Measurements from ENCODE around the gene CDH24.

GRCh38 chr14:23043754-23044153 lies 13.6 kb downstream of the CDH24 start:
- TF ChIP-seq, protein P1, sequence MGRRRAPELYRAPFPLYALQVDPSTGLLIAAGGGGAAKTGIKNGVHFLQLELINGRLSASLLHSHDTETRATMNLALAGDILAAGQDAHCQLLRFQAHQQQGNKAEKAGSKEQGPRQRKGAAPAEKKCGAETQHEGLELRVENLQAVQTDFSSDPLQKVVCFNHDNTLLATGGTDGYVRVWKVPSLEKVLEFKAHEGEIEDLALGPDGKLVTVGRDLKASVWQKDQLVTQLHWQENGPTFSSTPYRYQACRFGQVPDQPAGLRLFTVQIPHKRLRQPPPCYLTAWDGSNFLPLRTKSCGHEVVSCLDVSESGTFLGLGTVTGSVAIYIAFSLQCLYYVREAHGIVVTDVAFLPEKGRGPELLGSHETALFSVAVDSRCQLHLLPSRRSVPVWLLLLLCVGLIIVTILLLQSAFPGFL (CRISPR knock-in tag; IDR thresholded peaks at IDR 0.05; ENCODE audit: borderline replicate concordance): no peak
- TF ChIP-seq CTCF (IDR thresholded peaks at IDR 0.05) (no peak), ERG (CRISPR knock-in tag; IDR thresholded peaks at IDR 0.05) (no peak), NR3C1 (CRISPR knock-in tag; conservative IDR thresholded peaks at IDR 0.05; ENCODE audit: low read depth) (no peak), HMGXB4 (CRISPR knock-in tag; IDR thresholded peaks at IDR 0.05) (no peak), NR1H2 (CRISPR knock-in tag; IDR thresholded peaks at IDR 0.05) (no peak)
- TF ChIP-seq, protein P2, sequence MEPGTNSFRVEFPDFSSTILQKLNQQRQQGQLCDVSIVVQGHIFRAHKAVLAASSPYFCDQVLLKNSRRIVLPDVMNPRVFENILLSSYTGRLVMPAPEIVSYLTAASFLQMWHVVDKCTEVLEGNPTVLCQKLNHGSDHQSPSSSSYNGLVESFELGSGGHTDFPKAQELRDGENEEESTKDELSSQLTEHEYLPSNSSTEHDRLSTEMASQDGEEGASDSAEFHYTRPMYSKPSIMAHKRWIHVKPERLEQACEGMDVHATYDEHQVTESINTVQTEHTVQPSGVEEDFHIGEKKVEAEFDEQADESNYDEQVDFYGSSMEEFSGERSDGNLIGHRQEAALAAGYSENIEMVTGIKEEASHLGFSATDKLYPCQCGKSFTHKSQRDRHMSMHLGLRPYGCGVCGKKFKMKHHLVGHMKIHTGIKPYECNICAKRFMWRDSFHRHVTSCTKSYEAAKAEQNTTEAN (CRISPR knock-in tag; IDR thresholded peaks at IDR 0.05): no peak

Data from WTC11 (cell line).